Measurements from ENCODE around the gene DIPK1A. TPM values are rescaled to one million over a fixed set of nuclear protein-coding genes. Genes with fewer than 3 reads are reported as not detected.

The DIPK1A gene
- total RNA-seq, 1 donor from 2014 or later = 4.6 TPM

DNA sequence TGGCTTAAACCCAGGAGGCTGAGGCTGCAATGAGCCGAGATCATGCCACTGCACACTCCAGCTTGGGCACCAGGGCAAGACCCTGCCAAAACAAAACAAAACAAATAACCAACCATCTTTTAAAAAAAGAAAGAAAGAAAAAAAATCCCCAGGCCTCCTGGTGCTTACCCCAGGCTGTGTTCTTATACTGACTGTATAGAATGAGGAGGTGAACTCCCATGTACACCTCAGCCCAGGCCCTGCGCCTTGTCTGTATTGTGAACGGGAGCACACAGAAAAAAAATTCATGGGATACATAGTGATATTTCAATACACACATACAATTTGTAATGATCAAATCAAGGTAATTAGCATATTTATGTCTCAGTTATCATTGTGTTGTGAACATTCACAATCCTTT lies 115.4 kb downstream of the DIPK1A start:
- DNase-seq = no peak
- TF ChIP-seq, protein P1, sequence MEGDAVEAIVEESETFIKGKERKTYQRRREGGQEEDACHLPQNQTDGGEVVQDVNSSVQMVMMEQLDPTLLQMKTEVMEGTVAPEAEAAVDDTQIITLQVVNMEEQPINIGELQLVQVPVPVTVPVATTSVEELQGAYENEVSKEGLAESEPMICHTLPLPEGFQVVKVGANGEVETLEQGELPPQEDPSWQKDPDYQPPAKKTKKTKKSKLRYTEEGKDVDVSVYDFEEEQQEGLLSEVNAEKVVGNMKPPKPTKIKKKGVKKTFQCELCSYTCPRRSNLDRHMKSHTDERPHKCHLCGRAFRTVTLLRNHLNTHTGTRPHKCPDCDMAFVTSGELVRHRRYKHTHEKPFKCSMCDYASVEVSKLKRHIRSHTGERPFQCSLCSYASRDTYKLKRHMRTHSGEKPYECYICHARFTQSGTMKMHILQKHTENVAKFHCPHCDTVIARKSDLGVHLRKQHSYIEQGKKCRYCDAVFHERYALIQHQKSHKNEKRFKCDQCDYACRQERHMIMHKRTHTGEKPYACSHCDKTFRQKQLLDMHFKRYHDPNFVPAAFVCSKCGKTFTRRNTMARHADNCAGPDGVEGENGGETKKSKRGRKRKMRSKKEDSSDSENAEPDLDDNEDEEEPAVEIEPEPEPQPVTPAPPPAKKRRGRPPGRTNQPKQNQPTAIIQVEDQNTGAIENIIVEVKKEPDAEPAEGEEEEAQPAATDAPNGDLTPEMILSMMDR (IDR thresholded peaks at IDR 0.05) = no peak
- Histone ChIP-seq H3K27me3 (no peaks in the 10 kb centered on the region), H3K27ac (no peak overlapping the region), H3K4me1 (no peaks in the 10 kb centered on the region), H3K9me3 (no peaks in the 10 kb centered on the region), H3K4me3 (no peak overlapping the region), H3K36me3 (peaks cover 35% of the 10 kb centered on the region)
- intact Hi-C loops (cut with DNase I) = no loop called here
- ATAC-seq = no peak

DNA sequence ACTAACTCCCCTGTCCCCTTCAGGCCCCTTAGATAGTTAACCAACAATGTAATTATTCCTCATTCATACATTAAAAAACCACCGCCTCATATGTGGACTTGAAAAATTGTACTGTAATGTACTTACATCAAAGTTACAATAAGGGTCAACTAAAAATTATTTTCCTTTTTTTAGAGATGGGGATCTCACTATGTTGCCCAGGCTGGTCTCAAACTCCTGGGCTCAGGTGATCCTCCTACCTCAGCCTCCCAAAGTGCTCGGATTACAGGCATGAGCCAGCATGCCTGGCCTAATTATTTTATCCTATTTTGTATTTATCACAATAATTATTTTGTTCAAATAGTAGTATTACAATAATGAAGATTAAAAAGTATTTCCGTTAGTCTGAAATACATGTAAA lies 116.8 kb downstream of the DIPK1A start:
- Histone ChIP-seq H3K9me3 (no peaks in the 10 kb centered on the region), H3K27ac (no peak overlapping the region), H3K36me3 (peaks cover 50% of the 10 kb centered on the region), H3K4me3 (no peak overlapping the region), H3K27me3 (no peaks in the 10 kb centered on the region), H3K4me1 (no peaks in the 10 kb centered on the region)
- DNase-seq (no peak), ATAC-seq (no peak)
- TF ChIP-seq, protein P1 (IDR thresholded peaks at IDR 0.05) = no peak
- intact Hi-C loops (cut with DNase I) = no loop called here

DNA sequence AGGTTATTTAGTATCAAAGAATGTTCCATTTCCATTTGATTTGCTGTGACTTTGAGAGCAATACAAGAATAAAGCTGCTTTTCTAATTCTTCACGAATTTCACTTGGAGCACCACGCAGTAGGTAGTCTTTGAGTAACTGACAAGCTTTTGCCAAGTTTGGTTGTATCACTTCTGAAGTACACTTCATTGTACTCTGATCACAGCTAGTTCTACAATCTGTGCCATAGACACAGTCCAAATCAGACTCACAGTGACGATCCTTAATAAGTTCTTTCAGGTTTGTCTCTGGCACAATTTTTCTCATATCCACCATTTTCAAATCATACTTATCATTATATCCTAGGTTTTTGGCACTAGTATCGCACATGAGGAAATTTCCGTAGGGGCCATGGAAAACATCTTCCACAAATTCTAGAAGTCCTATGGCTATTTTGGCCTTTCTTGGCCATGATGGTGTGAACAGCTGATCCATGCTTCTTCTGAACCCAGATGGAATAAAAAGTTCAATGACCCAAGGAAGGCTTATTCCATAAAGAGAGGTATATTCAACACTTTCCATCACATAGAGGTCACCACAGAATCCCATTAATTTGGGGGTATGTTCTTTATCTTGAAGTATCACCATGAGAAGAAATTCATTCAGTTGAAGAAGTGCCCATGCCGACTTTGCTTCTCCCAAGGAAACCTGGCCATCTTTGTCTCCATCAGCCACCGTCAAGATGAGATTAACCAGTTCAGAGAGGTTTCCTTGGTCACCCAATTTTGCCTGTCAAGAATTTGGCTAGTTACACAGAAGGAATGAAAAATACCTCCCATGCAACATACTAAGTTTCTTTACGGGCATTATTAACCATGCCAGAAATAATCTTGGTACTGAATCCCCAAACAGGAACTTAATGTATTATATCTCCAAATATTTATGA lies 117.6 kb downstream of the DIPK1A start:
- no peak overlapping the region for H3K4me3 ChIP-seq
- intact Hi-C loops (cut with DNase I) = no loop called here

DNA sequence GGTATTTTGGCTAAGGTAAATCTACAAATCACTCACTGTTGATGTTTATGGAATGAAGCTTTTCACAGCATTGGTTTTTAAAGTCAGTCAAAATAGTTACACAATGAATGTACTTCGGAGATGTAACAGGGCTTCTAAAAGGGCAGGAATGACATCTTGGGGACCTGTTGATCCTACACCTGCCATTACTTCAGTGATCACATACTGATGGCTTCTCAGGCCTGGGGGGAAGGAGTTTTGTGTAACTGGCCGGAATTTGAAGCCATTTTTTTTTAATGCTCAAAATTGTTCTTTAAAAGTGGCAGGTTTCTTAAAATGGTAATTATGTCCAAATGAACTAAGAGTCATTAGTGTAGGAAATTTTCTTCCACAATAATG lies 118.2 kb downstream of the DIPK1A start:
- TF ChIP-seq, protein P1 (IDR thresholded peaks at IDR 0.05) = no peak
- ATAC-seq (no peak), DNase-seq (no peak)
- H3K4me3 ChIP-seq = no peak overlapping the region
- intact Hi-C loops (cut with DNase I) = no loop called here
- H3K27me3 ChIP-seq = no peaks in the 10 kb centered on the region
- peaks cover 64% of the 10 kb centered on the region for H3K36me3 ChIP-seq
- no peak overlapping the region for H3K27ac ChIP-seq
- no peaks in the 10 kb centered on the region for H3K9me3 ChIP-seq
- peaks cover under 1% of the 10 kb centered on the region for H3K4me1 ChIP-seq

More for the DNA sequence above, 117.6 kb downstream of the DIPK1A start:
- no peaks in the 10 kb centered on the region for H3K27me3 ChIP-seq
- no peaks in the 10 kb centered on the region for H3K4me1 ChIP-seq
- TF ChIP-seq, protein P1 (IDR thresholded peaks at IDR 0.05) = no peak
- peaks cover 58% of the 10 kb centered on the region for H3K36me3 ChIP-seq
- H3K27ac ChIP-seq = no peak overlapping the region
- DNase-seq (no peak), ATAC-seq (no peak)
- no peaks in the 10 kb centered on the region for H3K9me3 ChIP-seq

DNA sequence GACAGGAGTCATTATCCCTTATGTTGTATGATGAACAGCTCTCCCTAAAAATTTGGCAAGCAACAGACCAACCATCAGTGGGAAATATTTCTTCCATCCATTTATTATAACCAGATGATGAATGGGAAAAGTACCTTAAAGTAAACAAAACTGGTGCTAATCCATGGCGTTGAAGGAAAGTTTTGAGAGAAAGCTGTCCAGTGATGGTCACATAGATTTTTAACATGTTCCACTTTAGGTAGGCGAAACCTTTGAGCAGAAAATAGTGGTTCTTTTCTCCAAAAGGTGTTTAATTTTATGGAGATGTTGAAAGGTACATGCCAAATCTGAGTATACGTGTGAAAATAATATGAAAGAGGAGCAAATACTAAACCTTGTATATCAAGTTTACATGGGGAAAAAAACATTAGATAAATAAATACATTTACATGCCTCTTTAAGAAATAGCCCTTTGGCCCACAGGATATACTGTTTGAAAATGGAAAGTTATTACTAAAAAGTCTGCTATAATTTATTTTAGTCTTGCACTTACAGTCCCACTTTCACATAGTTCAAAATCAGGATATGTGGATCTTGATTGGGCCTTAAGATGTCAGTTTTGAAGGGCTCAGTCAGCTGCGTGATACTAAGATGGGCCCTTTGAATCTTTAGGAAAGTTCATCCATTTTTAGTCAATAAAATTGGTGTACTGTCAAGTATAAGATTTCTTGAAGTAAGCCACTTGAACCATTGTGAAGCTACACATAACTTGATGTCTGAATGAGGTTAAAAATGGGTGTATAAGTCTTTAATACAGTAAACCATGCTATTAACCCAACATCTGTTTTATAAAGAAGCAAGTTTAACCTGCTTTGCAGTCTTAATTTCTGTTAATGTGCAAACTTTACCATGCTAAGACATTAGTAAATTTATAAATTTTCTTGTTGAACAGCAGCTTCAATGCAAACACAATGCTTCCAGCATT lies 118.9 kb downstream of the DIPK1A start:
- Histone ChIP-seq H3K9me3 (no peaks in the 10 kb centered on the region), H3K27ac (no peak overlapping the region), H3K4me3 (no peak overlapping the region), H3K36me3 (peaks cover 71% of the 10 kb centered on the region), H3K4me1 (peaks cover 7% of the 10 kb centered on the region), H3K27me3 (no peaks in the 10 kb centered on the region)
- TF ChIP-seq, protein P1 (IDR thresholded peaks at IDR 0.05) = no peak
- DNase-seq (no peak), ATAC-seq (no peak)
- intact Hi-C loops (cut with DNase I) = no loop called here
